Ectodermal cell (in vitro differentiated cells): ENCODE data around the gene NOA1.

Source experiments
- H3K27ac ChIP-seq: 2 replicates; pipeline ENCODE4 v1.7.0; 2013; ENCODE audit warnings: mild to moderate bottlenecking, low read depth, low read length; ENCODE audit not compliant: insufficient read depth, poor library complexity, severe bottlenecking
- H3K27me3 ChIP-seq: 2 replicates; pipeline ENCODE4 v1.7.0; 2013; ENCODE audit warnings: mild to moderate bottlenecking, low read length; ENCODE audit not compliant: insufficient read depth, control insufficient read depth, poor library complexity, severe bottlenecking
- H3K36me3 ChIP-seq: one replicate; pipeline ENCODE4 v1.7.0; 2013; ENCODE audit warnings: low read length; ENCODE audit not compliant: control insufficient read depth, insufficient read depth
- H3K4me1 ChIP-seq: one replicate; pipeline ENCODE4 v1.7.0; 2013; ENCODE audit warnings: low read length; ENCODE audit not compliant: control insufficient read depth, insufficient read depth
- H3K4me3 ChIP-seq: 2 replicates; pipeline ENCODE4 v1.7.0; 2013; ENCODE audit warnings: low read depth, low read length, control low read depth; ENCODE audit not compliant: insufficient read depth
- H3K9me3 ChIP-seq: 2 replicates; pipeline ENCODE4 v1.7.0; 2013; ENCODE audit warnings: mild to moderate bottlenecking, low read length, moderate library complexity; ENCODE audit not compliant: control insufficient read depth
- WGBS, 2 experiments: methylation state at CpG; one replicate each; pipeline ENCODE4 v1.1.7; 2013; ENCODE audit warnings: missing lambda C conversion rate in 2 of 2; 5-methylcytosine and 5-hydroxymethylcytosine counted together

Gene NOA1

DNA sequence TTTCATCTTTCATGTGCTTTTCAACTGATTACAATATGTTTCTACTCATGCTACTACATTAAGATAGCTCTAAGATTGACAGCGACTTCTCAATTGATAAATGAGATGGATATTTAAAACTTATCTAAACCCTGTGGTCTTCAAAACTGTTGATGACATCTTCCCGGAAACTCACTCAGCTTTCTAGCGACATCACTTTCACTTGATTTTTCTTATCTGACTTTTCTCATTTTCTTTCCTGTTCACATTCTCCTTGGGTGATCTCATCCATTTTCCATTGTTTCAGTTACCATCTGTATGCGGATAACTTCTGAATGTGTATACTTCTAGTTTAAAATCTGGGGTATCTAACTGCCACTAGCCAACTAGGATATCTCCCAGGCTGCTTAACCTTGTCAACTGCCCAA is 4.4 kb upstream of the NOA1 start:
- no peak overlapping the region for H3K27ac ChIP-seq
- peaks cover 4% of the 10 kb centered on the region for H3K36me3 ChIP-seq
- no peaks in the 10 kb centered on the region for H3K4me1 ChIP-seq
- no peak overlapping the region for H3K4me3 ChIP-seq
- WGBS, 2 experiments = 94 to 97% methylated on average over 4 of the region's 4 CpGs
- no peaks in the 10 kb centered on the region for H3K9me3 ChIP-seq
- no peaks in the 10 kb centered on the region for H3K27me3 ChIP-seq

DNA sequence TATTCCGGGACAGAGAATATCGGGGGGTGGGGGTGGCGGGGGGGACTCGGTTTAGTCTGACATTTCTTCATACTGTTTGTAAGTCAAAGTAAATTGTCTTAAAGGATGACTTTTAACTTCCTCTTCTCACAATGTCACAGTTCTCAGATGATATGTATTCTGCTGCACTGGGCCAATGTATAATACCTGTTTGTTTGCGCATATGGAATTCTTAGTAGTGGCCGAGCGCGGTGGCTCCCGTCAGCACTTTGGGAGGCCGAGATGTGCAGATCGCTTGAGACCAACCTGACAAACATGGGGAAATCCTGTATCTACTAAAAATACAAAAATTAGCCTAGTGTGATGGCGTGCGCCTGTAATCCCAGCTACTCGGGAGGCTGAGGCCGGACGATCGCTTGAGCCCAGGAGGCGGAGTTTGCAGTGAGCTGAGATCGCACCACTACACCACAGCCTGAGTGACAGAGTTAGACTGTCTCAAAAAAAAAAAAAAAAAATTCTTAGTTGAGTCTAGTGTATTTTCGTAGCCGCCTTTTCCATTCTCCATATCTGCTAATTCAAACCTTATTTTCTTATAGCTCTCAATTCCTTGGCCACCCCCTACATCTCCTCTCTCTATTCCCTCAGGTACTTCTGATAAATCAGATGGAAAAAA is 2.1 kb upstream of the NOA1 start:
- no peaks in the 10 kb centered on the region for H3K27me3 ChIP-seq
- H3K9me3 ChIP-seq = no peaks in the 10 kb centered on the region
- peaks cover 5% of the 10 kb centered on the region for H3K4me1 ChIP-seq
- peak overlapping the region; percentile 92 for H3K27ac ChIP-seq
- H3K36me3 ChIP-seq = no peaks in the 10 kb centered on the region
- H3K4me3 ChIP-seq = peak overlapping the region; percentile 75
- WGBS, 2 experiments = 13 to 16% methylated on average over 20 to 21 of the region's 21 CpGs

DNA sequence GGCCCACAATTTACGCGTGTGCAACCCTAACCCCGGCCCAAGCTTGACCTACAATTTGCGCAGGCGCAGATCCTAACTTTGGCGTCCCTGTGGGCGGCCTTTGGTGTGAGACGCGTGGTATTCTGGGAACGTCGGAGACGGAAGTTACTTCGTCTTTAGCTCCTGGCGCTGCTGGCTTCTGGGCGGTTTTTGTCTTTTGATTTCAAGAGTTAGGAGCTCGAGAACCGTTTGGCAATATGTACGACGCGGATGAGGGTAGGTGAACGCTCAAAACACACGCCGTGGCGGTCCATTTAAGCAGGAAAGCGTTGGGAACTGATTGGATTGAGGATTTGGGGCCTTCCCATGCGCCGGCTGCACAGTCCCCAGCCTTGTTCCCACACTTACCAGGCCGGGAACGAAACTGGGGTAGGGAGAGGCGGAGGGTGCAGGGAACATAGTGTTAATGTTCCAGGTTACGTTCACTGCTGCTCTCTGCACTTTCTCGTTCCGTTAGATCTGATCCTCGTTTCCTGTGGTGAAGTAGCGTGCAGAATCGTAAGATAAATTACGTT is 1.4 kb upstream of the NOA1 start, which contains the start of gene POLR2B:
Gene POLR2B (plus strand): TSS at position 147 of the 554 bp plus-strand sequence. CDS start 90 bp downstream, at position 237.
- no peaks in the 10 kb centered on the region for H3K27me3 ChIP-seq
- H3K36me3 ChIP-seq = peaks cover 4% of the 10 kb centered on the region
- H3K9me3 ChIP-seq = no peaks in the 10 kb centered on the region
- peak within 1 kb of the TSS; percentile 75 for H3K4me3 ChIP-seq
- H3K27ac ChIP-seq = peak within 1 kb of the TSS; percentile 92
- 1% methylated on average over 37 of the region's 37 CpGs for WGBS, 2 experiments
- peaks cover 5% of the 10 kb centered on the region for H3K4me1 ChIP-seq

DNA sequence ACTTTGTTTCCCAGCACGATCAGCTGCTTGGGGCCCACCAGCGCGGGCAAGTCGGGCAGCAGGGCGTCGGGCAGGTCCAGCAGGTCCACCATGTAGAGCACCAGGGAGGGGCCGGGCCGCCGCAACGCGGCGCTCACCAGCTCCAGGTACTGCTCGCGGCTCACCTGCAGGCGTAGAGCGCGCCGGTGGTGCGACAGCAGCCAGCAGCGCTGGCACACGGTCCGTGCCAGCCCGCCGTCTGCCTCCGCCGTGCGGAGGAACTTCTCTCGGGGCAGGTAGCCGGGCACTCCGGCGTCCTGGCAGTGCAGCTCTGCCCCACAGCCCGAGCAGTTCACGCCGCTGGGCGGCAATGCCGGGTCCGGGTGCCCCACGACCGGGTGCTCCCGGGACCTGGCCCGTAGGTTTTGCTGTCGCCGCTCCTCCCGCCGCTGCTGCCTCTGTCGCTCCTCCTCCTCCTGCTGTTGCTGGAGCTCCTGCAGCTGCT is 527 bp downstream of the NOA1 start:
- 0% methylated on average over 46 of the region's 46 CpGs for WGBS, 2 experiments
- Histone ChIP-seq H3K27ac (no peak overlapping the region), H3K27me3 (no peaks in the 10 kb centered on the region), H3K4me3 (peak overlapping the region; percentile 75), H3K36me3 (peaks cover 21% of the 10 kb centered on the region), H3K9me3 (no peaks in the 10 kb centered on the region), H3K4me1 (peaks cover 5% of the 10 kb centered on the region)

DNA sequence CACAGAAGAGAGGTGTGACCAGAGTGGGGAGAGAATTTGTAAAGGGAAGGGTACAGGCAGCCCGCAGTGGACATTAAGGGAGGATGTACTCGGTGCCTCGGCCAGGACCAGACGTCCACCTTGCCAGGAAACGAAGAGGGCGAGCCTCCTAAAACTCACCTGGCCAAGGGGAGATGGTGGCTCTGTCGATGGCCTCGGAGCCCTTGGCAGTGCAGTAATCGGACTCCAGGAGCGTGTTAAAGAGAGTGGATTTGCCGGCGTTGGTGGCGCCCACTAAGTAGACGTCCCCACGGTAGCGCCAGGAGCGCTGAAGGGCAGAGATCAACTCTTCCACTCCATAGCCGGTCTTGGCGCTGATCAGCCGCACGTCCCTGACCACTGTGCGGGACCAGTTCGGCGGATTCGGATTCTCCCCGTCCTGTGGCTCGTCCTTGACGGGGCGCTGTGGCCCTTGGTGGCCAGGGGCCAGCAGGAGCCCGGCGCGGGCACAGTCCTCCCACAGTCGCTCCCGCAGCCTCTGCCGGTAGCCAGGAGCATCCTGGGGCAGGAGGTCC is 1.0 kb downstream of the NOA1 start:
- peaks cover 21% of the 10 kb centered on the region for H3K36me3 ChIP-seq
- no peaks in the 10 kb centered on the region for H3K27me3 ChIP-seq
- WGBS, 2 experiments = 5 to 6% methylated on average over 35 of the region's 35 CpGs
- H3K27ac ChIP-seq = no peak overlapping the region
- peaks cover 5% of the 10 kb centered on the region for H3K4me1 ChIP-seq
- no peaks in the 10 kb centered on the region for H3K9me3 ChIP-seq
- H3K4me3 ChIP-seq = peak overlapping the region; percentile 75

DNA sequence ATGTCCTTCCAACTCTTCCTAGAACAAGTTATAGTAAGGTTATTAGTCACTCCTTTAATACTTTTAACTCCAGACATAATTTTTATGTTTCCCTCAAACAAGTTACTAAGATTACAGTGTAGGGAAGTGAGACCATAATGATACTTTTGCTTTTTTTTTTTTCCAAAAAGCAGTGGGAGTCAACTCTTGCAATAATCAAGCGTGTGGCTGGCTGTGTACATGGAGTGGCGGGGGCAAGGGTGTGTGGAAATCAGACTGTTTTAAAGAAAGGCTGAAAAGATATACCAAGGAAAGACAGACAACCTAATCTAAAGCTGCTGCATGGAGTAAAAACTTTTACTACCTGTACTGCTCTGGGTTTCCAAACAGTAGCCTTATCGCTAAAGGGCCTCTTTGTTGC is 4.1 kb downstream of the NOA1 start:
- WGBS, 2 experiments = 99 to 100% methylated on average over 3 of the region's 3 CpGs
- peaks cover 5% of the 10 kb centered on the region for H3K4me1 ChIP-seq
- no peak overlapping the region for H3K4me3 ChIP-seq
- H3K9me3 ChIP-seq = no peaks in the 10 kb centered on the region
- no peak overlapping the region for H3K27ac ChIP-seq
- H3K27me3 ChIP-seq = no peaks in the 10 kb centered on the region
- peaks cover 21% of the 10 kb centered on the region for H3K36me3 ChIP-seq

DNA sequence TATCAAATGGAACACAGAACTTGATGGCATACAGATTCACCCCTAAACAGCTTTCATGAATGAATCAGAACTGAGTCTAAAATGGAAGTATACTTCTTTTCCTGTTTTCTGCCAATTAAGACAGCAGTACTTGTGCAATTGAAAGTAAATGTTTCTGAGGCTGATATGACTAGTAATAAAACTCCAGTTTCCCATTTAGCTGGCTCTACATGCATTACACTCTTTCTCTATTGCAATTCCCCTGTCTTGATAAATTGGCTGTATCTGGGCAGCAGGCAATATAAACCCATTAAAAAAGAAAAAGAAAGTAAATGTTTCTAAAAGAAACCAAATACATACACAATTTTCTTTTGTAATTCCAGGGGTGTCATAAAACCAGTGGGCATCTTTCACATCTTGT is 4.6 kb downstream of the NOA1 start:
- Histone ChIP-seq H3K27me3 (no peaks in the 10 kb centered on the region), H3K36me3 (peaks cover 21% of the 10 kb centered on the region), H3K4me1 (peaks cover 5% of the 10 kb centered on the region), H3K9me3 (no peaks in the 10 kb centered on the region), H3K4me3 (no peak overlapping the region), H3K27ac (no peak overlapping the region)

DNA sequence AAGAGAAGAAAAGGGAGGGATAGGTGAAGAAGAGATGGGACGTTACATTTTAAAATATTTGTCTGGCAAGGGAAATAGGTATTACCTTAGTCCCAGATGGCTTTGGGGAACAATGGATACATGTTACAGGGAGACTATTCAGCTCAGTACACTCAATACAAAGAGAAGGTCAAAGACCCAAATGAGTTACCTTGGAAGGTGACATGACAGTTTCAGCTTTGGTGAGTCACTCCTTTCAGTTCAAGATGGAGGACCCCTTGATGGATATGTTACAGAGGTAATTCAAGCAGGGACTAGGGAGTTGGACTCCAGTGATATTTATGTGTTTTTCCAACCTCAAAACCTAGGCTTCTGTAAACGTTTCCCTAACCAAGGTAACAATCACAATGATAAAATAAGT is 5.0 kb downstream of the NOA1 start:
- Histone ChIP-seq H3K9me3 (no peaks in the 10 kb centered on the region), H3K27ac (no peak overlapping the region), H3K4me1 (peaks cover 5% of the 10 kb centered on the region), H3K27me3 (no peaks in the 10 kb centered on the region), H3K36me3 (peaks cover 21% of the 10 kb centered on the region), H3K4me3 (no peak overlapping the region)
- WGBS, 2 experiments = 93 to 98% methylated on average over 2 of the region's 2 CpGs

DNA sequence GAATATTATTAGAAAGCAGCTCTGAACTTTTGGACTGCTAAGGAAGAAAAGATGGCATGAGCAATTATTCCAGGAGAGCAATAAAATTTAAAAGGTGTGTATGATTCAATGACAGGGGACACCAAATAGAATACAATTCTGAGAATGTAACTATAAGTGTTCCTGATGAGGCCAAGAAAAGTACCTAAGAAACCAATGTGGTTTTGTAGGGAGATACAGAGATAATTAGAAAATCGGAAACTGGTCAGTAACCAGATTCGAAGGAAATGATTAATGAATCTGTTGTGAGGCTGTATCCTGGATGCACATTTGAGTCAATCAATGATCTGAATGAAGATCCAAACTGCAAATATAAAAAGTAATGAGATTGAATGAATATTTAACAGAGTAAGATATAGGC is 6.0 kb downstream of the NOA1 start:
- no peak overlapping the region for H3K27ac ChIP-seq
- 95 to 97% methylated on average over 2 of the region's 2 CpGs for WGBS, 2 experiments
- no peaks in the 10 kb centered on the region for H3K27me3 ChIP-seq
- no peaks in the 10 kb centered on the region for H3K9me3 ChIP-seq
- peaks cover 21% of the 10 kb centered on the region for H3K36me3 ChIP-seq
- H3K4me3 ChIP-seq = no peak overlapping the region
- H3K4me1 ChIP-seq = peaks cover 5% of the 10 kb centered on the region

DNA sequence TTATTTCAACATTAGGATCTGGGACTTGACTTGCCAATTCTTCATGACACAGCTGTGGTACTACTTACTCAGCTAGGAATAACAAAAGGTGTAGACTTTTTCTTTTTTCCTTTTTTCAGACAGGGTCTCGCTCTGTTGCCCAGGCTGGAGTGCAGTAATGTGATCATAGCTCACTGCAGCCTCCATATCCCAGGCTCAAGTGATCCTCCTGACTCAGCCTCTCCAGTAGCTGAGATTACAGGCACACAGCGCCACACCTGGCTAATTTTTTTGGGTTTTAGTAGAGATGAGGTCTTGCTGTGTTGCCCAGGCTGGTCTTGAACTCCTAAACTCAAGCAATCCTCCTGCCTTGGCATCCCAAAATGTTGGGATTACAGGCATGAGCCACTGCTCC is 16.3 kb downstream of the NOA1 start:
- Histone ChIP-seq H3K9me3 (no peaks in the 10 kb centered on the region), H3K4me3 (no peak overlapping the region), H3K27me3 (no peaks in the 10 kb centered on the region), H3K4me1 (no peaks in the 10 kb centered on the region), H3K27ac (no peak overlapping the region), H3K36me3 (peaks cover 7% of the 10 kb centered on the region)
- WGBS, 2 experiments = 85 to 100% methylated on average over 2 of the region's 2 CpGs
